Endothelial cell of umbilical vein (primary cell): ENCODE results near the gene CEP120. TPM values are rescaled to one million over a fixed set of nuclear protein-coding genes. Genes with fewer than 3 reads are reported as not detected.

ENCODE experiments used
- BruUV-seq: library from RNA; stranded (reverse); fragments of 400-500 nt; replicated peaks from 2 replicates; lab custom pipeline; 2021; lab: Mats Ljungman, UMichigan
- CTCF ChIA-PET: fragments of 300-600, 350-600 bp; sonication (Branson Sonifier 250); formaldehyde crosslinking; loops from one replicate; lab custom pipeline; 2021; ENCODE audit warnings: antibody characterized with exemption, inconsistent platforms; lab: Charles Lee
- POLR2A ChIA-PET: fragments of 300-600, 350-600 bp; sonication (Branson Sonifier 250); formaldehyde crosslinking; loops from one replicate; lab custom pipeline; 2021; ENCODE audit warnings: antibody characterized with exemption, inconsistent platforms; lab: Charles Lee
- DNase-seq: peaks from one replicate; pipeline ENCODE4 v3.0.0-alpha.2; 2011; ENCODE audit warnings: low read depth, low spot score
- FAIRE-seq: peaks from 2 replicates; lab custom pipeline; 2011; peaks lifted over from hg19 to GRCh38; lab: Jason Lieb, UNC
- H2AFZ ChIP-seq: 2 replicates; pipeline ENCODE4 v1.6.0; 2012; ENCODE audit warnings: low read depth, low read length, control low read depth, inconsistent platforms
- H3K27ac ChIP-seq: 2 replicates; pipeline ENCODE4 v1.5.1; 2011; ENCODE audit warnings: low read depth, mild to moderate bottlenecking, control low read depth, low read length, moderate library complexity; ENCODE audit not compliant: insufficient read depth
- H3K27me3 ChIP-seq, 2 experiments: 2 replicates each; pipeline versions ENCODE4 v1.6.0 to v1.6.1; 2011; ENCODE audit warnings: low read length in 2 of 2, mixed read lengths in 1 of 2; ENCODE audit not compliant: control insufficient read depth in 2 of 2, insufficient read depth in 2 of 2
- H3K36me3 ChIP-seq, 2 experiments: 2 replicates in 1 of 2; 3 replicates in 1 of 2; pipeline ENCODE4 v1.5.1; 2011; ENCODE audit warnings: low read length in 2 of 2, mild to moderate bottlenecking in 1 of 2, moderate library complexity in 1 of 2; ENCODE audit not compliant: control insufficient read depth in 2 of 2, insufficient read depth in 2 of 2; ENCODE audit errors: extremely low read depth in 1 of 2
- H3K4me1 ChIP-seq: 3 replicates; pipeline ENCODE4 v1.5.1; 2011; ENCODE audit warnings: mild to moderate bottlenecking, low read length; ENCODE audit not compliant: control insufficient read depth, insufficient read depth; ENCODE audit errors: extremely low read depth
- H3K4me2 ChIP-seq: 2 replicates; pipeline ENCODE4 v1.6.1; 2011; ENCODE audit warnings: low read length, control low read depth, mixed read lengths; ENCODE audit not compliant: insufficient read depth
- H3K4me3 ChIP-seq, 3 experiments: fragments of 200-600 bp in 1 of 3; sonication (generic), shearing (Covaris generic) in 1 of 3; replicated peaks in 1 of 3; 2 replicates each; pipeline ENCODE4 v1.5.1; 2011 to 2016; ENCODE audit warnings: control low read depth in 3 of 3, low read length in 3 of 3, mild to moderate bottlenecking in 2 of 3, inconsistent platforms in 1 of 3, low read depth in 1 of 3, moderate library complexity in 1 of 3; ENCODE audit not compliant: insufficient read depth in 1 of 3
- H3K79me2 ChIP-seq: 2 replicates; pipeline ENCODE4 v1.6.0; 2012; ENCODE audit warnings: low read length, inconsistent platforms; ENCODE audit not compliant: control insufficient read depth, insufficient read depth
- H3K9ac ChIP-seq: replicated peaks from 2 replicates; pipeline ENCODE3; 2011; ENCODE audit warnings: low read length, control low read depth; ENCODE audit not compliant: insufficient read depth; ENCODE audit errors: extremely low read depth
- H3K9me1 ChIP-seq: replicated peaks from 3 replicates; pipeline ENCODE4 v1.6.0; 2011; ENCODE audit warnings: mild to moderate bottlenecking, low read length; ENCODE audit not compliant: control insufficient read depth, insufficient read depth; ENCODE audit errors: extremely low read depth
- H3K9me3 ChIP-seq: replicated peaks from 2 replicates; pipeline ENCODE4 v1.5.1; 2012; ENCODE audit warnings: low read length, inconsistent platforms; ENCODE audit not compliant: control insufficient read depth, insufficient read depth
- H4K20me1 ChIP-seq: replicated peaks from 2 replicates; pipeline ENCODE3; 2011; ENCODE audit warnings: mild to moderate bottlenecking, low read length; ENCODE audit not compliant: control insufficient read depth, insufficient read depth; ENCODE audit errors: extremely low read depth
- EZH2 ChIP-seq: IDR thresholded peaks from 2 replicates; pipeline ENCODE4 v1.6.1; 2012; ENCODE audit warnings: borderline replicate concordance, low read depth, mild to moderate bottlenecking, moderate library complexity, low read length, inconsistent platforms; ENCODE audit not compliant: severe bottlenecking
- FOS ChIP-seq: IDR thresholded peaks from 2 replicates; pipeline ENCODE4 v1.6.1; 2011; ENCODE audit warnings: mild to moderate bottlenecking, low read length, moderate library complexity, borderline replicate concordance; ENCODE audit not compliant: insufficient read depth
- GATA2 ChIP-seq: IDR thresholded peaks from 2 replicates; pipeline ENCODE4 v1.7.0; 2011; ENCODE audit warnings: low read depth, mild to moderate bottlenecking, moderate library complexity, mixed read lengths, low read length; ENCODE audit not compliant: insufficient read length, insufficient read depth
- JUN ChIP-seq: IDR thresholded peaks from 2 replicates; pipeline ENCODE4 v1.6.1; 2011; ENCODE audit warnings: borderline replicate concordance, low read depth; ENCODE audit not compliant: insufficient read length, insufficient read depth
- MYC ChIP-seq: IDR thresholded peaks from one replicate; pipeline ENCODE4 v1.6.1; 2011; ENCODE audit warnings: mild to moderate bottlenecking, low read depth, low read length
- POLR2A ChIP-seq: IDR thresholded peaks from 2 replicates; pipeline ENCODE4 v1.6.1; 2012; ENCODE audit warnings: low read depth, mild to moderate bottlenecking, control low read depth, low read length
- POLR2AphosphoS5 ChIP-seq: IDR thresholded peaks from 2 replicates; pipeline ENCODE4 v1.6.1; 2012; ENCODE audit warnings: low read depth, mild to moderate bottlenecking, control low read depth, low read length, moderate library complexity; ENCODE audit not compliant: insufficient read depth
- dilution Hi-C: fragments of 300-500 bp; cut with MboI; formaldehyde crosslinking; loops from one replicate; pipeline ENCODE4 v1.15.0; 2019; ENCODE audit warnings: low sequenced_read_pairs; ENCODE audit not compliant: extremely low pct_ligation_motif_present
- intact Hi-C: fragments of 100-400 bp; cut with micrococcal nuclease; formaldehyde crosslinking; loops from one replicate; pipeline ENCODE4 v1.10.0; 2022
- polyA plus RNA-seq, 4 experiments: library from polyadenylated mRNA; depleted of rRNA in 3 of 4; stranded (reverse) in 3 of 4; unstranded in 1 of 4; fragments of >200 nt; gene quantifications; 2 replicates each; pipeline versions ENCODE4 v1.2.1 to v1.2.3, GENCODE V29; 2011 to 2012; ENCODE audit warnings: missing spikeins in 1 of 4
- total RNA-seq: library from RNA; stranded (reverse); gene quantifications from 2 replicates; pipeline ENCODE4 v1.2.3, GENCODE V29; 2021
- TF ChIP-seq, protein P1 (sequence below): IDR thresholded peaks from 2 replicates; pipeline ENCODE4 v1.6.1; 2011; ENCODE audit not compliant: insufficient read depth, insufficient read length
- TF ChIP-seq, protein P2 (sequence below), 2 donors: IDR thresholded peaks; 1 replicate in 1 of 2; 2 replicates in 1 of 2; pipeline ENCODE4 v1.5.1; 2011; ENCODE audit warnings: low read length in 2 of 2, mild to moderate bottlenecking in 2 of 2, moderate library complexity in 2 of 2, control low read depth in 1 of 2, inconsistent platforms in 1 of 2, low read depth in 1 of 2; ENCODE audit not compliant: insufficient read depth in 1 of 2; ENCODE audit errors: extremely low read depth in 1 of 2

The CEP120 gene
- total and polyA plus RNA-seq, 2 donors (not counting 3 experiments of a cell fraction or from before 2014, with no cell fraction given): 6.6 to 18.8 TPM

DNA sequence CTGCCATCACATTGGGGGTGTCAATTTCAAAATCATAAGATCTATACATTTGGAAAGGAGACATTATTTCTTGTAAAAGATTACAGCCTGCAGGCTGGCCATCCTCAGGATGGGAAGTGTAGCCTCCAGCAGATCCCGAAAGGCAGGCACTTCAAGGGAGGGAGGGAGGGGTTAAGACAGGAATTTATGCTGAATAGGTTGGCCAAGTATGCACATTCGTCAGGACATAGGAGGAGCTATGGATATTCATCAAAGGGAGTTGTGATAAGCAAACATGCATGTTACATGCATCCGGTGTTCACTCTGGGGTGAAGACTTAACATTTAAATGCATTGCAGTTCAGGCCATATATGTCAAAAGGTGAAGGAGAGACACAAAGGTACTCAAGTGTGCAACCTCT lies 119.4 kb downstream of the CEP120 start:
- H3K4me2 ChIP-seq: no peak overlapping the region
- CTCF ChIA-PET: no interaction called here
- no peaks in the 10 kb centered on the region for H3K79me2 ChIP-seq
- TF ChIP-seq, protein P1, sequence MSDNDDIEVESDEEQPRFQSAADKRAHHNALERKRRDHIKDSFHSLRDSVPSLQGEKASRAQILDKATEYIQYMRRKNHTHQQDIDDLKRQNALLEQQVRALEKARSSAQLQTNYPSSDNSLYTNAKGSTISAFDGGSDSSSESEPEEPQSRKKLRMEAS: no peak
- DNase-seq: no peak
- POLR2A ChIA-PET: no interaction called here
- H3K27ac ChIP-seq: no peak overlapping the region
- H3K36me3 ChIP-seq: no peaks in the 10 kb centered on the region
- no peaks in the 10 kb centered on the region for H3K9me3 ChIP-seq
- FAIRE-seq: no peak
- no peaks in the 10 kb centered on the region for H3K9me1 ChIP-seq
- dilution Hi-C loops (no loop called here), intact Hi-C loops (no loop called here)
- BruUV-seq: no TSS peak
- no peak overlapping the region for H2AFZ ChIP-seq
- H3K4me3 ChIP-seq: no peak overlapping the region
- no peaks in the 10 kb centered on the region for H3K4me1 ChIP-seq
- H3K27me3 ChIP-seq: no peaks in the 10 kb centered on the region
- H4K20me1 ChIP-seq: no peaks in the 10 kb centered on the region
- no peak overlapping the region for H3K9ac ChIP-seq

DNA sequence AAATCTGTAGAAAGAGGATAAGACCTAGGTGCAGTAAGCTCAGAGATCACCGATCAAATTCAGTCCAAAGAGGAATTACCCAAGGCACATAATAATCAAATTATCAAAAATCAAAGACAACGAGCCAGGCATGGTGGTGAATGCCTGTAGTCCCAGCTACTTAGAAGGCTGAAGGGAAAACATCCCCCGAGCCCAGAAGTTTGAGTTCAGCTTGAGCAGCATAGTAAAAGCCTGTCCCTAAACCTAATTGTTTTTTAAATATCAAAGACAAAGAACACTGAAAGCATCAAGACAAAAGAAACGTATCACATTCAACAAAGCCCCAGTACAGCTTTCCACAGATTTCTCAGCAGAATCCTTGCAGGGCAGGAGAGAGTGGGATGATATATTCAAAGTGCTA lies 122.9 kb downstream of the CEP120 start:
- dilution Hi-C loops (no loop called here), intact Hi-C loops (no loop called here)
- Histone ChIP-seq H3K36me3 (no peaks in the 10 kb centered on the region), H3K9ac (no peak overlapping the region), H3K27me3 (no peaks in the 10 kb centered on the region), H2AFZ (no peak overlapping the region), H3K4me3 (no peak overlapping the region), H3K27ac (no peak overlapping the region), H4K20me1 (no peaks in the 10 kb centered on the region), H3K4me2 (no peak overlapping the region), H3K9me3 (no peaks in the 10 kb centered on the region), H3K9me1 (no peaks in the 10 kb centered on the region), H3K79me2 (no peaks in the 10 kb centered on the region), H3K4me1 (no peaks in the 10 kb centered on the region)
- BruUV-seq: no TSS peak
- ChIA-PET POLR2A (no interaction called here), CTCF (no interaction called here)
- TF ChIP-seq GATA2 (no peak), MYC (no peak), POLR2AphosphoS5 (no peak), POLR2A (no peak), JUN (no peak), EZH2 (no peak), FOS (no peak)
- TF ChIP-seq, protein P2, sequence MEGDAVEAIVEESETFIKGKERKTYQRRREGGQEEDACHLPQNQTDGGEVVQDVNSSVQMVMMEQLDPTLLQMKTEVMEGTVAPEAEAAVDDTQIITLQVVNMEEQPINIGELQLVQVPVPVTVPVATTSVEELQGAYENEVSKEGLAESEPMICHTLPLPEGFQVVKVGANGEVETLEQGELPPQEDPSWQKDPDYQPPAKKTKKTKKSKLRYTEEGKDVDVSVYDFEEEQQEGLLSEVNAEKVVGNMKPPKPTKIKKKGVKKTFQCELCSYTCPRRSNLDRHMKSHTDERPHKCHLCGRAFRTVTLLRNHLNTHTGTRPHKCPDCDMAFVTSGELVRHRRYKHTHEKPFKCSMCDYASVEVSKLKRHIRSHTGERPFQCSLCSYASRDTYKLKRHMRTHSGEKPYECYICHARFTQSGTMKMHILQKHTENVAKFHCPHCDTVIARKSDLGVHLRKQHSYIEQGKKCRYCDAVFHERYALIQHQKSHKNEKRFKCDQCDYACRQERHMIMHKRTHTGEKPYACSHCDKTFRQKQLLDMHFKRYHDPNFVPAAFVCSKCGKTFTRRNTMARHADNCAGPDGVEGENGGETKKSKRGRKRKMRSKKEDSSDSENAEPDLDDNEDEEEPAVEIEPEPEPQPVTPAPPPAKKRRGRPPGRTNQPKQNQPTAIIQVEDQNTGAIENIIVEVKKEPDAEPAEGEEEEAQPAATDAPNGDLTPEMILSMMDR (IDR thresholded peaks at IDR 0.05; ENCODE audit: extremely low read depth in 1 of 2, insufficient read depth in 1 of 2, low read depth in 1 of 2, low read length in 2 of 2): no peak
- TF ChIP-seq, protein P1: no peak
- FAIRE-seq (no peak), DNase-seq (no peak)
